Effector memory CD8-positive, alpha-beta T cell (primary cell): ENCODE measurements around the gene LARGE1.

Experiments used
- ATAC-seq: fragments of 150-1000 bp; cut with Tn5 transposase; replicated peaks from 2 replicates; pipeline ENCODE4 v1.10.0; 2021; ENCODE audit warnings: mild to moderate bottlenecking, moderate library complexity
- DNase-seq, 3 experiments: peaks; one replicate each; pipeline ENCODE4 v3.0.0; 2021
- H3K27ac Mint-ChIP-seq, 2 donors: one replicate each; pipeline ENCODE4 v1.8.0; 2022; ENCODE audit warnings: mild to moderate bottlenecking in 2 of 2, mixed read lengths in 2 of 2, moderate library complexity in 2 of 2
- H3K27me3 Mint-ChIP-seq, 2 donors: one replicate each; pipeline ENCODE4 v1.8.0; 2022; ENCODE audit warnings: mixed read lengths in 2 of 2
- H3K36me3 Mint-ChIP-seq: one replicate; pipeline ENCODE4 v1.8.0; 2022; ENCODE audit warnings: mild to moderate bottlenecking, moderate library complexity, mixed read lengths; ENCODE audit not compliant: insufficient read depth
- H3K4me1 Mint-ChIP-seq, 2 donors: one replicate each; pipeline ENCODE4 v1.8.0; 2022; ENCODE audit warnings: low read depth in 2 of 2, mixed read lengths in 2 of 2
- H3K4me3 Mint-ChIP-seq, 2 donors: one replicate each; pipeline ENCODE4 v1.8.0; 2022; ENCODE audit warnings: mild to moderate bottlenecking in 2 of 2, mixed read lengths in 2 of 2, moderate library complexity in 2 of 2
- H3K9me3 Mint-ChIP-seq, 2 donors: one replicate each; pipeline ENCODE4 v1.8.0; 2022; ENCODE audit warnings: mixed read lengths in 2 of 2

LARGE1 gene

DNA sequence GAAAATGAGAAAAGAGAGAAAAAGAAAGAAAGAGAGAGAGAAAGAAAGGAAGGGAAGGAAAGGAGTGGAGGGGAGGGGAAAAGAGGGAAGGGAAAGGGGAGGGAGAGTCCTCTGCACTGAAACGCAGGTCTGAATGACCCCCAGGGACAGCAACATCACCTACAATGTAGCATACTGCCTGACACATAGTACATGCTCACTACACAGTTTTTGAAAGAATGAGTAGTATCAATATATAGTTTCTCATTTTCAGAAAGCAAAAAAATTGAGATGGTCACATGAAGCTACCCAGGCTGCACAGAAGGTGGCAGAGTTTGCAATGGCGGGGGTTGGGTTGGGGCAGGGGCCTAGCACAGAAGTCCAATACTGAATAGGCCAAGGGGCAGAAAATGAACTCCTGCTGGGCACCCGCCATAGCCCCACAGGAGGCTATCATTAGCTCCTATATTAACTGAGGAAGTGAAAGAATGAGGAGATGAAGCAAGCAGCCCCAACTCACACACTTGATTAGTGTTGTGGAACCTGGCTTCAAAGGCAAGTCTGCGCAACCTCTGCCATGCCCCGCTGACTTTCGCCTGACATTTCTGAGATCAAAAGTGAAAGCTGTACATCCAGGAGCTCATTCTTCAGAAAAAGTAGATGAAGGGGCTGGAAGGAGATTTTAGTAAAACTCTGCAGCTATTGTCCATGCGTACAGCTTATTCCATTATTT, 620.9 kb downstream of the LARGE1 start:
- Mint-ChIP-seq H3K27me3 (peaks cover 0 to 8% of the 10 kb centered on the region in 2 donors), H3K9me3 (no peaks in the 10 kb centered on the region), H3K4me1 (peaks cover 0 to 5% of the 10 kb centered on the region in 2 donors), H3K27ac (no peak overlapping the region), H3K36me3 (no peaks in the 10 kb centered on the region), H3K4me3 (no peak overlapping the region)
- DNase-seq, result no peak
- ATAC-seq, result peak; percentile 59

DNA sequence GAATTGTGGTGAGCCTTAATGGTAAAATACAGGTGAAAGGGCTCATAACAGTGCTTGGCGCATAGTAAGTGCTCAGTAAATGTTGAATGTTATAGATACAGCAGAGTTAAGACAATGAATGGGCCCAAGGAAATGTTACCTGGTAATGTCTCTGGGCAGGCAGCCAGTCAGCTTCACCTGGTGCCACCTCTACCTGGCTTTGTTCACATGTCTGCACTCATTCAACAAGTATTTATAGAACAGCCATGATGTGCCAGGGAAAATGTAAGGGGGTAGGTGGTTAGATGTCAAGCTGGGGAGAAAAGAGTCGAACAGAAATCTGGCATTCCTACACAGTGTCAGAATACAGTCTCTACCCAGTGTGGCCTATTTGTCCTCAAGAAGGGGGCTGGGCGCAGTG, 623.3 kb downstream of the LARGE1 start:
- H3K36me3 Mint-ChIP-seq, result no peaks in the 10 kb centered on the region
- ATAC-seq, result no peak
- no peak for DNase-seq
- peaks cover 0 to under 1% of the 10 kb centered on the region in 2 donors for H3K4me1 Mint-ChIP-seq
- no peak overlapping the region for H3K4me3 Mint-ChIP-seq
- H3K27ac Mint-ChIP-seq, result no peak overlapping the region
- H3K9me3 Mint-ChIP-seq, result no peaks in the 10 kb centered on the region
- peaks cover 0 to under 1% of the 10 kb centered on the region in 2 donors for H3K27me3 Mint-ChIP-seq

DNA sequence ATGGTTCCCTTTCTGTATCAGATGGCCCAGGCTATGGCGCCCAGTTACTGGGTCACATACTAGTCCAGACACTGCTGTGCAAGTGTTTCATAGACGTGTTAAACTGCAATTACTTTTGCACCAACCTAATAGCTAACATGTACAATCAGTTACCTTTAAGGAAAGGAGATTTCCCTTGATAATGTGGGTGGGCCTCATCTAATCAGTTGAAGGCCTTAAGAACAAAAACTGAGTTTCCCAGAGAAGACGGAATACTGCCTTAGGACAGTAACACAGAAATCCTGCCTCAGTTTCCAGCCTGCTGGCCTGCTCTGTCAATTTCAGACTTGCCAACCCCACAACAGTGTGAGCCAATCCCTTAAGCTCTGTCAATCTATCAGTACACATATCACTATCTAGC, 632.2 kb downstream of the LARGE1 start:
- no peak for DNase-seq
- no peaks in the 10 kb centered on the region for H3K27me3 Mint-ChIP-seq
- no peaks in the 10 kb centered on the region for H3K36me3 Mint-ChIP-seq
- ATAC-seq, result no peak
- no peak overlapping the region for H3K4me3 Mint-ChIP-seq
- H3K4me1 Mint-ChIP-seq, result no peaks in the 10 kb centered on the region
- H3K27ac Mint-ChIP-seq, result no peak overlapping the region
- H3K9me3 Mint-ChIP-seq, result peaks cover 0 to 2% of the 10 kb centered on the region in 2 donors

DNA sequence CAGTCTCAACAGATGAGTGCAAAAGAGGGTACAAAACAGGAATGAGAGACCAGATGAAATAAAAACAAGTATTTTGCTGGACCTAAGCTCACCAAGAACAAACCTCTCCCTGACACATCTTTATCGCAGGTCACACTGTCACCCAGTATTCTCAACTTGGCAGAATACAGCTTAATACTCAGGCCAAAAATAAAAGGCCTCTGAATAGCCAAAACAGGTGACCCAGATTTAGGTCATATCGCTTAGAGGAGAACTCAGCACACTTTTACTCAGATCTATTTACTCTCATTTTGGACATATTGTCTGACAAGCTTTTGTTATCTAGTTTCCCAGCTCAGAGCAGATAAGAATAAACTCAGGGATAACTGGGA, 645.2 kb downstream of the LARGE1 start:
- ATAC-seq (no peak), DNase-seq (no peak)
- no peaks in the 10 kb centered on the region for H3K36me3 Mint-ChIP-seq
- H3K4me3 Mint-ChIP-seq, result no peak overlapping the region
- H3K27ac Mint-ChIP-seq, result no peak overlapping the region
- H3K27me3 Mint-ChIP-seq, result no peaks in the 10 kb centered on the region
- no peaks in the 10 kb centered on the region for H3K4me1 Mint-ChIP-seq
- H3K9me3 Mint-ChIP-seq, result peaks cover 3 to 7% of the 10 kb centered on the region in 2 donors

DNA sequence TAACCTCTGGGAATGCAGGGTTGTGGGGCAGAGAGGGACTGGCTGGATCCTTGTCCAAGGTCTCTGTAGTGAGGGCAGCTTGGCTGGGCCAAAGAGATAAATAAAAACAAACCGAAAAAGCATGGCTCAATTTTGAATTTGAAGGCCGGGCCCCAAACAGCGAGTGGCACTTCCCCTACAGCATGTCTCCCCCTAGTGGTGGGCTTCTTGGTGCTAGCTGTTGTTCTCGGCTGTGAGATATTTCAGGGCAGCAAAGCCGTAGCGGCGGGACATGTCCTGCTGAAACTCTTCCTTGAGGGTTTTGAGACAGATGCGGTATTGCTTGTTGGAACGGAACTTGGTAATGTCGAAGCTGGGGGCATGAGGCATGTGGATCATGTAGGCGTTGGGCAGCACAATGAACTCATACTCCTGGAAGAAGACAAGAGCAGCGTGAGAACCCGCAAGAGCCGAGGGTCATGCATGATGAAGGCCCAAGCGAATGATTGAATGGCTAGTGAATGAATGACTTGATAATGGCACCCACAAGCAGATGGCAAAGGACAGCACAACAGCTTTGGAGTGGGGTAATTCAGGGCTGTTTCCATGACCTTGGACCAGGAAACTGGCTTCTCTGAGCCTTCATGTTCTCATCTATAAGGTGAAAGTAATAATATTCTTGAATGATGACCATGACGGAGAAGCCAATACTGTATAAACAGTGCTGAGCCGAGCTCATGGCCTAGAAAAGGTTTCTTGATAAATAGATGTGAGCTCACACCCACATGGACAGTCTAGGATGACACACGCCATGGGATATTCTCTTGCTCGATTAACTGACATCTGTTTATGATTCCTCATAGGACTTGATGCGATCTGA, 645.8 kb downstream of the LARGE1 start:
- ATAC-seq, result no peak
- no peak overlapping the region for H3K27ac Mint-ChIP-seq
- H3K9me3 Mint-ChIP-seq, result peaks cover 3 to 7% of the 10 kb centered on the region in 2 donors
- no peaks in the 10 kb centered on the region for H3K4me1 Mint-ChIP-seq
- no peak overlapping the region for H3K4me3 Mint-ChIP-seq
- no peak for DNase-seq
- H3K36me3 Mint-ChIP-seq, result no peaks in the 10 kb centered on the region
- no peaks in the 10 kb centered on the region for H3K27me3 Mint-ChIP-seq

DNA sequence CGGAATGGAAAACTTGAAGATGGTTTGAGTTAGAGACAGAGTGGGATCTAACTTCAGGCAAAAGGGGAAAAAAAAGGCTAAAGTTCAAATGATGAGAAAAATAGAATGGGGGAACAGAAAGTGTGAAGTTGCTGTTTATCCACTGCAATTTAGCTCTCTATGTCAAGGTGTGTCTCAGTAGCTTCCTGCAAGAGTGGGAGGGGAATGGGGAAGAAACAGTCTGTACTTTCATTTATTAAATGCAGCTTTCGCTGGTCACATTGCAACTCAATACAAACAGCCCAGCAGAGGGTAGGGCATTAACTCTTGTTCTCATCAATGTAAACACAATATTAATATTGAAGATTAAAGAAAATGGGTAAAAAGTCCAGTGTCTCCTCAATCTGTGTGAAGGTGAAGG, 647.4 kb downstream of the LARGE1 start:
- peaks cover 3 to 7% of the 10 kb centered on the region in 2 donors for H3K9me3 Mint-ChIP-seq
- no peaks in the 10 kb centered on the region for H3K36me3 Mint-ChIP-seq
- no peak for DNase-seq
- no peak overlapping the region for H3K27ac Mint-ChIP-seq
- H3K27me3 Mint-ChIP-seq, result no peaks in the 10 kb centered on the region
- no peak for ATAC-seq
- H3K4me3 Mint-ChIP-seq, result no peak overlapping the region
- H3K4me1 Mint-ChIP-seq, result no peaks in the 10 kb centered on the region

DNA sequence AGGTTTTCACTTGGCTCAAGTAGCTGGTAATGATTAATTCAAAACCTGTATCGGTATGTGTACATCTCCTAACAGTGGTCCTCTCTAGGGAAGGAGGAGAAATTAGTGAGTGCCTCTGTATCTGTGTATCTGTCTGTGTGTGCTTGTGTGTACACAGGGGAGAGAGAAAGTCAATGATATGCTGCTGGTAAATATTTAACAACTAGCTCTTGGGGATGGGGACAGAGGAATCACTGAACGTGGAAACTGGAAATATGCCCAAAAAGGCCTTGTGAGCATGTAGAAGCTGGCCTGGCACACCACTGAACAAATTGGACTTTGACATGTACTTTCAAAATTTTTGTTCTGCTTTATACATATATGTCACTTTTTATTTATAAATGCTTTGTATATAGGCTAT, 648.1 kb downstream of the LARGE1 start:
- Mint-ChIP-seq H3K27ac (no peak overlapping the region), H3K36me3 (no peaks in the 10 kb centered on the region), H3K27me3 (no peaks in the 10 kb centered on the region), H3K9me3 (peaks cover 0 to 5% of the 10 kb centered on the region in 2 donors), H3K4me3 (no peak overlapping the region), H3K4me1 (no peaks in the 10 kb centered on the region)
- ATAC-seq, result no peak
- DNase-seq, result no peak

DNA sequence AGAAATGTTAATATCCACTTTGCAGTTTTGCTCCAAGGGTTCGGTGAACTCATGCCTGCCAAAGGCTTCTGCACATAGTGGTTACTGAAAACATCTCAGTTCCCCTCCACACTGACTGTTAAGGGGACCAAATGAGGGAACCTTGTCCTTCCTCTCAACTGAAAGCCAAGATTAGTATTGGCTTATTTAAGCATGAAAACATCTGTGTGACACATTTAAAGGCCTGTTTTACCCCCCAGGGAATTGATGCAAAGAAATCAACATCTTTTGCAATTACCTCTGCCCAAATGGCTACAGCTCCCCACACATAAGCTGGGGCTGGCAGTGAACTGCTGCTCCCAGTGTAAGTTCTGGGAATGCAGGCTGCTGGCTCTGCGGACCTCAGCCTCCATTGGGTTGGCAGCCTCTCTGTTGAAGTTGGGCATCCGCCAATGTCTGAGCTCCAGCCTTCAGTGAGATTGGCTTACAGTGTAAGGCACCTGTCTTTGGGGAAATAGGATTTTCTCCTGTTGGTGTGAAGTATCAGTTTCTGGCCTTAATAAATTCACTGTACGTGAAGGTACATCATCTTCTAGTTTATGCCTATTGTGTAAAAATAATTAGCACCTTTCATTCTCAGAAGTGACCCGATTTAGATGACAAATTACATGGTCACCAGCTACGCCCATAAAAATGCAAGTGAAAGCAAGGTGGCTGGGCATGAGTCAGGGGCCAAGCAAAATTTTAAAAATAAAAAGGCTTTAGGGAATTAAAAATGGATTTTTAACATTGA, 648.7 kb downstream of the LARGE1 start:
- ATAC-seq (no peak), DNase-seq (no peak)
- Mint-ChIP-seq H3K36me3 (no peaks in the 10 kb centered on the region), H3K27ac (no peak overlapping the region), H3K9me3 (no peaks in the 10 kb centered on the region), H3K27me3 (no peaks in the 10 kb centered on the region), H3K4me3 (no peak overlapping the region), H3K4me1 (no peaks in the 10 kb centered on the region)

DNA sequence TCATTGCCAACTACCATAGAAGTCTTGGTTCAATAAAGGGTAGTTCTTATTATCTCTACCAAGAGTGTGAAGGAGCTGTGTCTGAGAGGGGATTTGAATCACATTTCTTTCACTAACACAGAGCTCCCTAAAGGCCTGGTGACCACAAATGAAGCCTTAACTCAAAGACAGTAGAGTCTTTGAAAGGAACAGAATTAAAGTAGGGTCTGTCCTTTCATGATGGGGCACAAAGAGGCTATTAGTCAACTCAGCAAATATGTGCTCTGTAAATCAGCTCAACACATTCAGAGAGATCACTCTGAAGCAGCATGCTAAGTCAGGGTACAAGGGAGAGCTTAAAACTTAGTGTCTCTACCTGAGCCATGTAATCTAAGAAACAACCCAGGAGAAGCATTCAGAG, 649.7 kb downstream of the LARGE1 start:
- DNase-seq (no peak), ATAC-seq (no peak)
- Mint-ChIP-seq H3K27ac (no peak overlapping the region), H3K9me3 (no peaks in the 10 kb centered on the region), H3K4me3 (no peak overlapping the region), H3K4me1 (no peaks in the 10 kb centered on the region), H3K27me3 (peaks cover 0 to 1% of the 10 kb centered on the region in 2 donors), H3K36me3 (no peaks in the 10 kb centered on the region)

DNA sequence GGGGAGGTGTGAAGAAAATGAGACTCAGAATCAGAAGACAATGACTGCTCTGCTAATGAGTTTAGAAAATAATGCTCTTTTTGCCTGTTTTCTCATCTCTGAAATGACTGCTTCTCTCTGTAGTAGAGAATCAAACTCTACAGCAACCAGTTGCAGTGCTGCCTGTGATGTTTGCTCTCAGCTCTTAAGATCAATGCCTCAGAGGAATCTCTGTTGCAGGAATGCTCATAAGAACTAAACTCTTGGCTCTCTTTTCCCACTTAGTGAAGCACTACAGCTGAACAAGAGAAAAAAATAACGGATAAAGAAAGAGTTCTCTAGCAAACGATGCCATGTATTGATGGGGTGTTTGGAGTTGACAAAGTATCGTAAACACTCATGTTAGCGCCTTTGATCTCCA, 658.6 kb downstream of the LARGE1 start:
- Mint-ChIP-seq H3K9me3 (peaks cover 8 to 23% of the 10 kb centered on the region in 2 donors), H3K27ac (no peak overlapping the region), H3K36me3 (peaks cover 2% of the 10 kb centered on the region), H3K4me1 (no peaks in the 10 kb centered on the region), H3K4me3 (no peak overlapping the region), H3K27me3 (peaks cover 12 to 15% of the 10 kb centered on the region in 2 donors)
- ATAC-seq (no peak), DNase-seq (no peak)

DNA sequence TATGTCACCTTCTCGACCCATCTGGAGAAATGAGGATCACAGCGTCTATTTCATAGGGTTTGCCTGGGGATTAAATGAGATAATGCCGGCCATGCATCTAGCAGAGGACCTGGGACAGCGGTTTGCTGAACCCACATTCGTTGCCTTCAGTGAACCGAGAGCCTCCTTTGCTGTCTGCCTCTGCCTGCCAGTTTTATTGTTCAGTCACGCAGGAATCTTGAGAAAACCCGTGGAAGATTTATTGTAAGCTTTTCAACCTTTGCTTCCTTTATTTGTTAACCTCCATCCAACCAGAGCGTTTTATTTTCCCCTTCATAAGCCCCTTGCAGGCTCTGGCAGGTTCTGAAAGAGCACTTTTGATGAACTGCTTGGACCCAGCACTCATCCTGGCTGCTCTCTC, 659.8 kb downstream of the LARGE1 start:
- no peak overlapping the region for H3K27ac Mint-ChIP-seq
- peaks cover 8 to 23% of the 10 kb centered on the region in 2 donors for H3K9me3 Mint-ChIP-seq
- no peak overlapping the region for H3K4me3 Mint-ChIP-seq
- ATAC-seq (no peak), DNase-seq (no peak)
- H3K4me1 Mint-ChIP-seq, result no peaks in the 10 kb centered on the region
- peaks cover 2% of the 10 kb centered on the region for H3K36me3 Mint-ChIP-seq
- peaks cover 9 to 15% of the 10 kb centered on the region in 2 donors for H3K27me3 Mint-ChIP-seq

DNA sequence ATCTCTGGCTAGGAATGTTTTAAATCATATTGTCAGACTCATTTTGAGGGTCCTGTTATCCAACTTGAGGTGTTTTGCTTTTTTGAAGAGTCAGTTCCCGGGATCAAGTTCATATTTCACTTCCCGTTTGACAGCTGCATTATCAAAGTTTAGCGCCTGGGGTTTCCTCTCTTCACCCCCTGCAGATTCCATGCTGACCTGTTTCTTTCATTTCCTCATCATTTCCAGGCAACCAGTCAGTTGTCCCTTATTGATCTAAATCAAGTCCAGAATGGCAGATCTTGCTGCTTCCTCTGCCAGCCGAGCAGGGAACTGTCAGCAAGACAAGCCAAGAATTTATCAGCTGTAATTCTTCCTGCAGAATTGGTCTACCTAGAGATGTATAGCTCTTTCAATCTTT, 664.5 kb downstream of the LARGE1 start:
- DNase-seq (no peak), ATAC-seq (no peak)
- H3K27me3 Mint-ChIP-seq, result peaks cover 8 to 15% of the 10 kb centered on the region in 2 donors
- peaks cover 10 to 23% of the 10 kb centered on the region in 2 donors for H3K9me3 Mint-ChIP-seq
- H3K36me3 Mint-ChIP-seq, result no peaks in the 10 kb centered on the region
- no peak overlapping the region for H3K4me3 Mint-ChIP-seq
- H3K27ac Mint-ChIP-seq, result no peak overlapping the region
- no peaks in the 10 kb centered on the region for H3K4me1 Mint-ChIP-seq

DNA sequence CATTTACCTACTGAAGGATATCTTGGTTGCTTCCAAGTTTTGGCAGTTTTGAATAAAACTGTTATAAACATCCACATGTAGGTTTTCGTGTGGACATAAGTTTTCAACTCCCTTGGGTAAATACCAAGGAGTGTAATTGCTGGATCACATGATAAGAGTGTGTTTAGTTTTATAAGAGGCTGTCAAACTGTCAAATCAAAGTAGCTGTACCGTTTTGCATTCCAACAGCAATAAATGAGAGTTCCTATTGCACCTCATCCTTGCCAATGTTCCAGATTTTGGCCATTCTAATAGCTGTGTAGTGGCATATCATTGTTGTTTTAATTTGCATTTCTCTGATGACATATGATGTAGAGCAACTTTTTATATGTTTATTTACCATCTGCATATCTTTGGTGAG, 671.3 kb downstream of the LARGE1 start:
- no peaks in the 10 kb centered on the region for H3K27me3 Mint-ChIP-seq
- H3K36me3 Mint-ChIP-seq, result no peaks in the 10 kb centered on the region
- H3K4me1 Mint-ChIP-seq, result no peaks in the 10 kb centered on the region
- peaks cover 0 to 2% of the 10 kb centered on the region in 2 donors for H3K9me3 Mint-ChIP-seq
- no peak for DNase-seq
- H3K27ac Mint-ChIP-seq, result no peak overlapping the region
- no peak for ATAC-seq
- no peak overlapping the region for H3K4me3 Mint-ChIP-seq
